Hindlimb muscle (tissue), 1 donor: Measurements from ENCODE around the gene CNTN2. TPM values are rescaled to one million over a fixed set of nuclear protein-coding genes. Genes with fewer than 3 reads are reported as not detected.

Experiments
- DNase-seq: peaks from one replicate; pipeline ENCODE4 v3.0.0-alpha.2; 2013
- polyA plus RNA-seq: library from polyadenylated mRNA; unstranded; fragments of 120-200 nt; gene quantifications from one replicate; pipeline ENCODE4 v1.2.1, GENCODE V29; 2013; ENCODE audit not compliant: insufficient read length

CNTN2 gene
- polyA plus RNA-seq, 1 donor, result 0.72 TPM

- no peak for DNase-seq
Observed at GRCh38 chr1:205018381-205018780, 24.6 kb upstream of the CNTN2 start.

GRCh38 chr1:205020466-205020865 is 22.5 kb upstream of the CNTN2 start:
- DNase-seq, result no peak

- no peak for DNase-seq
Observed at GRCh38 chr1:205024679-205025078, 18.3 kb upstream of the CNTN2 start.

- no peak for DNase-seq
Observed at GRCh38 chr1:205025239-205025638, 17.8 kb upstream of the CNTN2 start.

DNA sequence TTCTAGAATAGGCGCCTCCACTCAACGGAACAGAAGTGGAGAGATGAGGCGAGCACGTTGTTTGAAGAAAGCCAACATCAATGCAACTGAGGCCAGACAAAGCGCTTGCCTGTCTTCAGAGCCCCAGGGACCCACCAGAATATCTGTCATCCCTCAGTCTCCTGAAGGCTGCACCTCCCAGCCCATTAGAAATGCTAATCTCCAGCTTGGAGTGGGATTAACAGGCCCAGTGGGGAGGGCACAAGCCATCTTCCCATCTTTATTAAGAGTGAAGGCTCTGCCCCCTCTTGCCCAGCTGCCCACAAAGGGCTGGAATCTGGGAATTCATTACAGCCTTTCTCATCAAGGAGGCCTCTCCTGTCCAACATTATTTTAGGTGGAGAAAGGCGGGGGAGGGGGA is 16.8 kb upstream of the CNTN2 start:
- DNase-seq, result no peak

DNA sequence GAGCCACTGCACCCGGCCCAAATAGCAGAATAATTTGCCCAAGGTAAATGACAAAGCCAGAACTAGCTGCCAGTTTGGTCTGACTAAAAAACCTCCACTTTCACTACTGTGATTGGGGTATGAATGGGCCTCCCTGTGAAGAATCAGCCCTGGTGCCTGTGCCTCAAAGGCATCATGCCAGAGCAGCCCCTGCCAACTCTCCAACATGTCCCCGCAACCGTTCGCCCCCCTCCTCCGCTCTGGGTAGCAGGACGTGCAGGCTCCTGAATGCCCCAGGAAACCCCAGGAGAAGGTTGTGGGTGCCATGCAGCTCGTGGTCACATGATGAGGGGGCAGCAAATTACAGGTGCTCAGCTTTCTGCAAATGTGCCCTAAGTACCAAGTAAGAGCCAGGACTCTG is 14.6 kb upstream of the CNTN2 start:
- DNase-seq, result no peak

GRCh38 chr1:205028924-205029323 is 14.1 kb upstream of the CNTN2 start:
- no peak for DNase-seq

DNA sequence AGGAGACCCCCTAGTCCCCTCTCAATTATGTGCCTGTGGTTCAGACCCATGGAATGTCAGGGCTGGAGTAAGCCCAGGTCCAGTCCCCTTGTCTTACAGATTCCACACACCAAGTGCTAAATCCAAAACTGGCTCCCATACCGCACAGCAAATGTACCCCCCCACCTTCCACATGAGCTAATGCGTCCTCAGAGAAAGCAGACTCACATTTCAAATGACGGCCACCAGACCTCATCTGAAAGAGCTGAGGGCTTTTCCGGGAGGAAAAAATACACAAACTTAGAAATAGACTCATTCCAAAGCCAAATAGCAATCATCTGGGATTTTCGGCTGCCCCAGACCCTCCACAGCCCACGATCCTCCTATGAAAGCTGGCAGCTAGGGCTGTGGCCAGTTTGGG is 12.8 kb upstream of the CNTN2 start:
- DNase-seq, result no peak

DNA sequence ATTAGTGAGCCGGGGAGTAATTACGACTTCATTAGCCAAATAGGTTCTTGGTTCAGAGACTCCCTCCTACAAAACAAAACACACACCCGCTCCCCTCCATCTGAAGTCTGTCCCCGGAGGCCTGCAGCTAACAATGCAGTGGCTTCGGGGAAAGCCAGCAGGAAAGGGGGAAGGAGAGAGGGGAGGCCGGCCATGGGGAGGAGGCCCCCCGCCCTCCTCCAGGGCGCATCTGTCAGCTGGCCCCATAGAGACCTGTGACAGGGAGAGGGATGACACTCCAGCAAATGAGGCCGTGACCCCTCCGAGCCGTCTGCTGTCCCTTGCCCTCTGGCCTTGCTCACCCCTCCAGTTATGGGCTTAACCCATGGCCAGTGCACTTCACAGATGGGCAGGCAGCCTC is 12.1 kb upstream of the CNTN2 start:
- no peak for DNase-seq

- no peak for DNase-seq
Observed at GRCh38 chr1:205032508-205032907, 10.5 kb upstream of the CNTN2 start.

DNA sequence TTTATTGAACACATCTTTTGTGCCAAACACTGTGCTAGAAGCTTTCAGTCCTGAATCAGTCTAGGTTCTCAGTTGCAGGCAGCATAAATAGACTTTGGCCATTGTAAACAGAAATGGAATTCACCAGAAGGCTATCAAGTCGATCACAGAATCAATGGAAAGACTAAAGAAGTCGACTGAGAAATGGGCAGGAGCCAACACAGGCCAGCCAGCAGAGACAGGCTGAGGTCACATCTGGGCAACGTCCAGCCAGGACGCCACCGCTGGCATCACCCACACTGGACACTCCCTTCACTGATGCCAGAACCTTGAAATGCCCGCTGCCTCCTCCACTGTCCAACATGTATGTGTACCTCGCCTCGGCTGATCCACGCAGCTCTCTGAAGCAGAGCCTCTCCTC is 5.5 kb upstream of the CNTN2 start:
- DNase-seq, result no peak

DNA sequence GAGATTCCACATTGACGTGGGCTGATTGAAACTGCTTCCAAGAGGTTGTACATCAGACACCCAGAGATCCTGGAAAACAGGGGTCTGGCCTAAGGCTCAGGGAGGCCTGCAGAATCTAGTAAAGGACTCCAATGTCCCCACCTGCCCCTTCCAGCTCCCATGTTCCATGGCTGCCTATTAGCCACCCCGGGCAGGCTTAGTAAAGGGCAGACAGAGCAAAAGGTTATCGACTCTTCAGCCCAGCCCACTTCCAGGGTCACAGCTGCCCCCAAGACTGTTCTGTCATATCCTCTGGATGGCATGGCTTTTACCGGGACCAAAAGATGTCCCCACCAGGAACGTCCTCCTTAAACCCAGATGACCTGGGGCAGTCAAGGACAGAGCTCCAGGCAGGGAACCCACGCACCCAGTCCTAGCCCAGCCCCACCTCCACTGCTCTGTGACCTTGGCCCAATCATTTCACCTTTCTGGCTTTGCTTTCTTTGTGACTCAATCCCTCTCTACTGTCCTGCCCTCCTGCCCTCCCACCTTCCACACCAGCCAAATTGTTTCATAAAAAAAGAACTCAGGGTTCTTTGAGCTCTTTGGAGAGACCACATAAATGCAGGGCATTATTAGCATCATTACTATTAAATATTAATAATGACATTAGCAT is 4.8 kb upstream of the CNTN2 start:
- no peak for DNase-seq

DNA sequence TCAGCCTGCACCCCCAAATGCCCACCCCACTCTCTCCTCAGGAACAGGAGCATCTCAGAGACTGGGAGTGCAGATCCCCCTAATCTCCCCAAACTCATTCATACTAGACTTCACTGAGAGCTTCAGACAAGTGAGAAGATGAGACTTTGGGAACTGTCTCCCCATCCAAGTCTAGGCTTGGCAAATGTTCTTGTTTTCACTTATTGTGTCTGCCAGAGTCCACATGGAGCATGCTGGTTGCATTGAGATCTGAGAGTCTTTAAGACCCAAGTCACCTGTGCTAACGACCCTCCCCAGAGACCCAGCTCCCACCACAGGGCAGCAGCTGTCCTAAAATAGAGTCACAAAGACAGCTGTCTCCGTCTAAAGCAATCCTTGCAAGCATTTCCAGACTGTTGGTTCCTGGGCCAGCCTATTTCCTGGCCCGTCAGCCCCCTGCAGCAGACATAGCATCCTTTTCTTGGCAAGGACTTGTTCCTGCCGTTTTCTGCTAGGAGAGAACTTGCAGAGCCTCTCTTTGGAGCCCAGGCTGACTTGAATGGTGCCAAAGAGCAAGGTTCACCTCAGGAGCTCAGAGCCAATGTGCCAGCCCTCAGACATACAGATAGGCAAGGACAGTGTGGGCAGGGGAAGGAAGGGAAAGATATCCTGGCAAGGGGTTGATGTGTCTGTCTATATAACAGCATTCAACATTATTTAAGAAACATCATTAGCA is 1.9 kb upstream of the CNTN2 start:
- no peak for DNase-seq

DNA sequence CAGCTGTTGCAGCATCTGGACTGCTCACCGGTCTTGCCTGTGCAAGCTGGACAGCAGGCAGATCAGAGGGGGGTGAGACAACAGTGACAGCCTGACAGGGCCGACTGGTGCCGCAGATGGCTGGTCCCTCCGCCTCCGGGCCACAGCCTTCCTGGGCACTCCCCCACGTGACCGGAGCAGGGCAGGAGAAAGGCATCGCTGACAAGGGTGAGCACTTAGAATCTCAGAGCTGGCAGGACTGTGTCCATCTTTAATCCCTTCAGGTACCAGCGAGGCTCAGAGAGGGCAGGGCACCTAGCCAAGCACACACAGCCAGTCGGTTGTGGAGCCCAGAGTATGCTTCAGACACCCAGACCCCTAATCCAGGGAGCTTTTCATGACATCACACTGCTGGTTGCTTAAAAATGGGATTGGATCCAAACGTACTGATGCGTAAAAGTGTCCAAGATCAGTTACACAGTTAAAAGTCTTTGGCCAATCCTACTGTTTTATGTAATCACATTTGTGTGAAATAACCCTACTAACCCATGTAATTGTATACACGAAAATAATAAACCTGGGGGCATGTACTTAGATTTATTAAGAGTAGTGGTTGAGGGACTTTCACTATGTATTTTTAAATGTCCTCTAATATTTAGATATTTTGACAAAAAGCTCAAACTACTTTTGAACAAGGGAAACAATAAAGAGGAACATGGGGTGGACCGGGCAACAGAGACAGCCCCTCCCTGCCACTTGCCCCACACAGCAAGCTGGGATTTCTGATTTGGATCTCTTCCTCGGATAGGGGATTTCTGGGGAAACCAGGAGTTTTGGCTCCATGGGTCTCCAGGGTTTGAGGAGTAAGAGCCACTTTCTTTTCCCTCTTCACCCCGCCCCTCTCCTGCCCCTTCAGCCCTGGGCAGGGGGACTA is 758 bp upstream of the CNTN2 start:
- no peak for DNase-seq

- no peak for DNase-seq
Observed at GRCh38 chr1:205043866-205044265, 854 bp downstream of the CNTN2 start.

- no peak for DNase-seq
Observed at GRCh38 chr1:205044741-205045140, 1.7 kb downstream of the CNTN2 start.

- no peak for DNase-seq
Observed at GRCh38 chr1:205045146-205045545, 2.1 kb downstream of the CNTN2 start.

GRCh38 chr1:205046870-205047269 is 3.9 kb downstream of the CNTN2 start:
- no peak for DNase-seq

DNA sequence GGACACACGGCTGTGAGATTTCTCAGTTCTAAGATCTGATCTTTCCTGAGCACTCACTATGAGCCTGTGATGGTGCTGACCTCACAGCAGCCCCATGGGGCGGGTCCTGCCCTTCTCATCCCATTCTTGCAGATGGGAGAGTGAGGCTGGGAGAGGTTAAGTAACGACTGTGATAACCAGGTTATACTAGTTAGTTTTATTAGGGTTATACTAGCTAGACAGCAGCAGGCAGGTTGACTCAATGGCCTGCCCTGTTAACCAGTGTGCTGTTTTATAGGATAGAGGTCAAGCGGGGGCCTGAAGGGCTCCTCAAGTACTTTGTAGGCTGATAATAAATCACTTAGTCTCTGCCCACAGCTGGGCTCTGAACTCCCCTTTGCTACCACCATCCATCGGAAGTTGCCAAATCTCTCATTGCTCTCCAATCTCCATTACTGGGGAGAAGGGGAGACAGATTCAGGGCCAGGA is 4.8 kb downstream of the CNTN2 start:
- DNase-seq, result no peak

GRCh38 chr1:205048382-205048781 is 5.4 kb downstream of the CNTN2 start:
- no peak for DNase-seq

DNA sequence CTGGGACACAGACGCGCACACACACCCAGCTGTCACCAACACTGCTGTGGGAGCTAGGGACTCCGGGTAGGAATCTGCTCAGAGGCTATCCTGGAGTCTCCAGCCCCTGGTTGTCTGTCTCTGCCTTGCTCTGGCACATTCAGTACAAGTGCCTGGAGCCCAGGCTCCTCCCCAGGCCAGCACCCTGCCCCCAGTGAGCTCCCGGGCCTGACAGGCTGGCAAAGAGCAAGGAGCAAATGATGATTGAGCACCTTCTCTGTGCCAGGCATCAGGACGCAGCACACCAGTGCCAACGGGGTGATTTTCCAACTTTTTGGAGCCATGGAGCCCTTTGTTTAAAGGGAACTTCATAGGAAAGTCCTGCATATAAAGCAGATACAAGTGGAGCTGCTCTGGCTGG is 6.5 kb downstream of the CNTN2 start:
- no peak for DNase-seq

DNA sequence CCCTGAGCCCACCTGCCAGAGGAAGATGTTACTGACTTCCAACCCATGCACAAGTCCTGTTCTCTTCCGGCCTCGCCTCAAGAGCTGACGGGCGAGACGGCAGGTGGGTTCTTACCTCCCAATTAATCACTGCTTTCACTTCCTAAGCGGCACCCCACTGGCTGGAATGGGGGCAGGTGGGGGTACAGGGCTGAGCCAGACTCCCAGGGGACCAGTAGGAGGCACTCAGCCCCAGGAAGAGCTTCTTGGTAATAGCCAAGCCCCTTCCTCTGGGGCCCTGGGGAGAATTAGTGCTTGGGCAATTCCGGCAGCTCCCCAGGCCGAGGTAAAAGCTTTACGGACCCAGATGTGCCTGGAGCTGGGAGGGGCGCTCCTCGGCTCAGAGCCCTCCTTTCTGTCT is 9.7 kb downstream of the CNTN2 start:
- no peak for DNase-seq

DNA sequence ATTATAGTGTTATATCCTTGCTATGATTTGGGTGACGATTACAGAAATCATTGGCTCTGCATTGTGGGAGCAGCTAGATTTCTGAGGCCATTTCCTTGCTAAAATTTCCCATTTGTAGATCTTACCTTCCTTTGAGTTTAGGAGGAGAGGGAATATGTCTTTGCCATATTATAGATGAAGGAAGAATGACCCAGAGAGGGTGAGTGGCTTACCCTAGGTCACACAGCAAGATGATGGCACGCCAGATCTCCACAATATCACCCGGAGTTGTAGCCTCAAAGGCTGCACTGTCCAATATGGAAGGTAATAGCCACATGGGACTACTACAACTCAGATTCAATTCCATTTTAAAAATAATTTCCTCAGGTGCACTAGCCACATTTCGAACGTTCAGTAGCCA is 10.3 kb downstream of the CNTN2 start:
- no peak for DNase-seq
